HepG2 (cell line): ENCODE data around the gene ILKAP. TPM values are rescaled to one million over a fixed set of nuclear protein-coding genes. Genes with fewer than 3 reads are reported as not detected.
A peak's percentile ranks its signal among the peaks of the same experiment; 100 is the strongest.

ENCODE experiments used
- ATAC-seq: fragments of 200-7000 bp; cut with Tn5 transposase; 3 replicates; pipeline ENCODE4 v1.9.1; 2020; ENCODE audit warnings: mild to moderate bottlenecking, moderate library complexity
- BruUV-seq: library from RNA; stranded (reverse); fragments of 400-500 nt; replicated peaks from 2 replicates; lab custom pipeline; 2021; lab: Mats Ljungman, UMichigan
- CTCF ChIA-PET: fragments of 300-600 bp; formaldehyde crosslinking; extraction: SDS; loops from one replicate; lab custom pipeline; 2021; ENCODE audit warnings: low total read pairs, inconsistent platforms, low intra/inter-chr PET ratio; lab: Yijun Ruan, JAX
- POLR2A ChIA-PET: fragments of 350-600 bp; sonication (Branson Sonifier 250); formaldehyde crosslinking; loops from one replicate; lab custom pipeline; 2020; ENCODE audit warnings: antibody characterized with exemption, inconsistent platforms; lab: Yijun Ruan, JAX
- DNase-seq: peaks from one replicate; pipeline ENCODE4 v3.0.0-alpha.2; 2015; ENCODE audit warnings: low spot score
- FAIRE-seq: peaks from 3 replicates; lab custom pipeline; 2011; peaks lifted over from hg19 to GRCh38; lab: Jason Lieb, UNC
- H2AFZ ChIP-seq: one replicate; pipeline ENCODE4 v1.6.1; 2011; ENCODE audit warnings: low read length, inconsistent platforms
- H3K27ac ChIP-seq: fragments of 300-600 bp; 3 replicates; pipeline ENCODE4 v1.8.0; 2011; ENCODE audit warnings: mixed run types, mild to moderate bottlenecking, mixed read lengths, low read length, inconsistent platforms; ENCODE audit not compliant: insufficient read depth; ENCODE audit errors: extremely low read length
- H3K27me3 ChIP-seq, 2 experiments: fragments of 200-600 bp in 1 of 2; 2 replicates in 1 of 2; 3 replicates in 1 of 2; pipeline versions ENCODE4 v1.6.0 to v1.8.0; 2011; ENCODE audit warnings: low read length in 2 of 2, mild to moderate bottlenecking in 2 of 2, moderate library complexity in 2 of 2, inconsistent platforms in 1 of 2; ENCODE audit not compliant: insufficient read depth in 2 of 2, control insufficient read depth in 1 of 2
- H3K36me3 ChIP-seq, 2 experiments: fragments of 200-600 bp in 1 of 2; replicated peaks in 1 of 2; 2 replicates in 1 of 2; 3 replicates in 1 of 2; pipeline versions ENCODE4 v1.5.1 to v1.8.0; 2011; ENCODE audit warnings: low read length in 2 of 2, inconsistent platforms in 1 of 2; ENCODE audit not compliant: insufficient read depth in 2 of 2, control insufficient read depth in 1 of 2
- H3K4me1 ChIP-seq: 2 replicates; pipeline ENCODE4 v1.5.1; 2012; ENCODE audit warnings: low read length, inconsistent platforms; ENCODE audit not compliant: insufficient read depth
- H3K4me2 ChIP-seq: 2 replicates; pipeline ENCODE4 v1.6.0; 2011; ENCODE audit warnings: low read depth, low read length, inconsistent platforms
- H3K4me3 ChIP-seq, 3 experiments: fragments of 200-600 bp in 1 of 3; sonication (generic), shearing (Covaris generic) in 1 of 3; replicated peaks in 1 of 3; 2 replicates each; pipeline ENCODE4 v1.5.1; 2011 to 2016; ENCODE audit warnings: low read length in 3 of 3, inconsistent platforms in 2 of 3, low read depth in 2 of 3, mild to moderate bottlenecking in 2 of 3, control low read depth in 1 of 3, mixed read lengths in 1 of 3; ENCODE audit not compliant: insufficient read depth in 1 of 3
- H3K79me2 ChIP-seq: one replicate; pipeline ENCODE4 v1.6.1; 2011; ENCODE audit warnings: low read length, inconsistent platforms; ENCODE audit not compliant: insufficient read depth
- H3K9ac ChIP-seq: 2 replicates; pipeline ENCODE4 v1.6.0; 2011; ENCODE audit warnings: mild to moderate bottlenecking, low read depth, low read length, inconsistent platforms; ENCODE audit not compliant: insufficient read depth
- H3K9me3 ChIP-seq: 2 replicates; pipeline ENCODE4 v1.5.1; 2012; ENCODE audit warnings: mild to moderate bottlenecking, low read length
- H4K20me1 ChIP-seq: 2 replicates; pipeline ENCODE4 v1.6.0; 2011; ENCODE audit warnings: inconsistent platforms, mild to moderate bottlenecking, low read length, moderate library complexity; ENCODE audit not compliant: insufficient read depth
- REXO4 ChIP-seq: sonication (generic); formaldehyde crosslinking; IDR thresholded peaks from 2 replicates; pipeline ENCODE4 v1.8.0; 2022; ENCODE audit warnings: missing genetic modification reagents, mild to moderate bottlenecking, borderline replicate concordance
- ZFX ChIP-seq: sonication (generic); formaldehyde crosslinking; IDR thresholded peaks from 2 replicates; pipeline ENCODE4 v1.4.0; 2020; ENCODE audit warnings: mild to moderate bottlenecking, low read depth, missing genetic modification reagents, moderate library complexity
- ZNF563 ChIP-seq: sonication (generic); formaldehyde crosslinking; IDR thresholded peaks from 2 replicates; pipeline ENCODE4 v1.8.0; 2022; ENCODE audit warnings: mild to moderate bottlenecking, moderate library complexity, missing genetic modification reagents
- ZNF605 ChIP-seq: sonication (generic); formaldehyde crosslinking; IDR thresholded peaks from 2 replicates; pipeline ENCODE4 v1.8.0; 2022; ENCODE audit warnings: mild to moderate bottlenecking, missing genetic modification reagents
- ZNF687 ChIP-seq: sonication (generic); formaldehyde crosslinking; IDR thresholded peaks from 2 replicates; pipeline ENCODE4 v1.5.1; 2020; ENCODE audit warnings: mild to moderate bottlenecking, missing genetic modification reagents, moderate library complexity
- WGBS: methylation state at CpG from one replicate; pipeline ENCODE4 v1.1.6; 2017; ENCODE audit warnings: low lambda C conversion rate; 5-methylcytosine and 5-hydroxymethylcytosine counted together
- in situ Hi-C: cut with HindIII; loops from 2 replicates; pipeline ENCODE4 v1.10.0; 2017; ENCODE audit warnings: low pct_unique_long_range_greater_than_20kb; ENCODE audit not compliant: extremely low pct_ligation_motif_present
- intact Hi-C: fragments of 100-400 bp; cut with micrococcal nuclease; formaldehyde crosslinking; loops from one replicate; pipeline ENCODE4 v1.10.0; 2022; ENCODE audit not compliant: unreplicated experiment
- polyA plus RNA-seq, 8 experiments: library from polyadenylated mRNA; depleted of rRNA in 3 of 8; stranded (reverse) in 7 of 8; unstranded in 1 of 8; fragments of >200 nt; fragmentation: Illumina TruSeq in 4 of 8; extraction: Trizol in 4 of 8; gene quantifications; 2 replicates each; pipeline versions ENCODE4 v1.2.1 to v1.2.3, GENCODE V29; 2011 to 2016; ENCODE audit warnings: low read depth in 4 of 8, missing spikeins in 1 of 8, mixed read lengths in 1 of 8; ENCODE audit not compliant: insufficient read depth in 1 of 8
- total RNA-seq, 5 experiments: library from RNA; depleted of rRNA; stranded (reverse); fragments of >200 nt; fragmentation: Illumina TruSeq; extraction: Trizol; gene quantifications; 2 replicates each; pipeline ENCODE4 v1.2.3, GENCODE V29; 2016; ENCODE audit warnings: low read depth in 1 of 5

The ILKAP gene
- total and polyA plus RNA-seq, 2 of the 13 experiments (the other 11 are each of a cell fraction or from before 2014, with no cell fraction given): 29.6 to 33.1 TPM

GRCh38 chr2:238138331-238139195 lies 64.9 kb downstream of the ILKAP start, which contains the start of gene KLHL30 (continued):
- TF ChIP-seq ZNF687 (CRISPR knock-in tag) (peak; percentile 63), ZFX (CRISPR knock-in tag) (0 out of 2 replicates have a peak, but pooled peaks have one; percentile 24)

- no peak overlapping the region for H2AFZ ChIP-seq
- TF ChIP-seq REXO4 (CRISPR knock-in tag) (no peak), ZNF605 (no peak), ZNF563 (peak; percentile 5; the same call in 1 of the 2 replicates)
- TF ChIP-seq, all 625 proteins: peak for 1
- H3K4me2 ChIP-seq: no peak overlapping the region
- no peak for DNase-seq
- BruUV-seq: no TSS peak
- no peak for FAIRE-seq
- H3K27me3 ChIP-seq: peaks cover 9 to 43% of the 10 kb centered on the region in 2 experiments; a peak in 4 of 5 replicates
- H3K4me3 ChIP-seq: no peak overlapping the region
- intact Hi-C loops: loop anchor here (5.0 kb wide), 1 partner anchor 281 kb away; the partner anchor contains the start of gene RAMP1
- H3K9ac ChIP-seq: no peak overlapping the region
- H3K27ac ChIP-seq: no peak overlapping the region
- ChIA-PET POLR2A (interaction anchor here (0.7 kb wide), 1 partner anchor 11 kb away, joined by 3 read pairs; no protein-coding TSS in a partner anchor), CTCF (no interaction called here)
- peaks cover 53% of the 10 kb centered on the region for H3K4me1 ChIP-seq
- ATAC-seq: no peak
- no peaks in the 10 kb centered on the region for H3K79me2 ChIP-seq
- 78% methylated on average over 8 of the region's 13 CpGs for WGBS
- H4K20me1 ChIP-seq: no peaks in the 10 kb centered on the region
- H3K36me3 ChIP-seq: no peaks in the 10 kb centered on the region
- no peaks in the 10 kb centered on the region for H3K9me3 ChIP-seq
- in situ Hi-C loops: no loop called here
Observed at GRCh38 chr2:238137885-238138284, 65.6 kb downstream of the ILKAP start.
